CD4-positive, alpha-beta memory T cell (primary cell): ENCODE data around the gene EIF4EBP2. TPM values are rescaled to one million over a fixed set of nuclear protein-coding genes. Genes with fewer than 3 reads are reported as not detected.

Source experiments
- CTCF ChIA-PET: fragments of 350-600 bp; sonication (Branson Sonifier 250); formaldehyde crosslinking; loops from one replicate; lab custom pipeline; 2021; ENCODE audit warnings: inconsistent platforms; ENCODE audit not compliant: partially characterized antibody; lab: Charles Lee
- POLR2A ChIA-PET: fragments of 350-600 bp; sonication (Branson Sonifier 250); formaldehyde crosslinking; loops from one replicate; lab custom pipeline; 2021; ENCODE audit not compliant: partially characterized antibody; lab: Charles Lee
- DNase-seq, 5 donors: peaks; one replicate each; pipeline versions ENCODE4 v3.0.0 to v3.0.0-alpha.2; 2020 to 2022; ENCODE audit warnings: mixed read lengths in 1 of 5
- H3K27ac ChIP-seq: one replicate; pipeline ENCODE4 v1.7.0; 2013; ENCODE audit warnings: low read depth, low read length
- H3K27me3 ChIP-seq: 2 replicates; pipeline ENCODE4 v1.7.0; 2013; ENCODE audit warnings: mild to moderate bottlenecking, low read length, moderate library complexity; ENCODE audit not compliant: insufficient read depth
- H3K36me3 ChIP-seq: 2 replicates; pipeline ENCODE4 v1.7.0; 2013; ENCODE audit warnings: mild to moderate bottlenecking, low read length, moderate library complexity; ENCODE audit not compliant: insufficient read depth
- H3K4me1 ChIP-seq: 2 replicates; pipeline ENCODE4 v1.7.0; 2013; ENCODE audit warnings: mild to moderate bottlenecking, low read length, moderate library complexity; ENCODE audit not compliant: insufficient read depth
- H3K4me3 ChIP-seq, 2 donors: one replicate each; pipeline ENCODE4 v1.7.0; 2013; ENCODE audit warnings: low read length in 2 of 2, mild to moderate bottlenecking in 1 of 2
- H3K9me3 ChIP-seq, 2 donors: one replicate each; pipeline ENCODE4 v1.7.0; 2013; ENCODE audit warnings: low read length in 2 of 2, control low read depth in 1 of 2; ENCODE audit not compliant: control insufficient read depth in 1 of 2
- H3K27ac Mint-ChIP-seq, 7 donors: one replicate each; pipeline ENCODE4 v1.8.0; 2020 to 2021; ENCODE audit warnings: mixed read lengths in 7 of 7, mild to moderate bottlenecking in 6 of 7, inconsistent platforms in 3 of 7, moderate library complexity in 3 of 7
- H3K27me3 Mint-ChIP-seq, 2 donors: one replicate each; pipeline ENCODE4 v1.8.0; 2020 to 2021; ENCODE audit warnings: mixed read lengths in 2 of 2
- H3K36me3 Mint-ChIP-seq, 2 donors: one replicate each; pipeline ENCODE4 v1.8.0; 2020 to 2021; ENCODE audit warnings: mixed read lengths in 2 of 2, inconsistent platforms in 1 of 2, mild to moderate bottlenecking in 1 of 2
- H3K4me1 Mint-ChIP-seq, 4 donors: one replicate each; pipeline ENCODE4 v1.8.0; 2020 to 2021; ENCODE audit warnings: mixed read lengths in 4 of 4, mild to moderate bottlenecking in 1 of 4
- H3K4me3 Mint-ChIP-seq, 8 donors: one replicate each; pipeline ENCODE4 v1.8.0; 2020 to 2021; ENCODE audit warnings: mixed read lengths in 8 of 8, mild to moderate bottlenecking in 7 of 8, moderate library complexity in 6 of 8, inconsistent platforms in 3 of 8
- H3K9me3 Mint-ChIP-seq, 8 donors: one replicate each; pipeline ENCODE4 v1.8.0; 2020 to 2021; ENCODE audit warnings: mixed read lengths in 8 of 8, mild to moderate bottlenecking in 5 of 8, inconsistent platforms in 3 of 8, moderate library complexity in 1 of 8
- intact Hi-C: fragments of 100-400 bp; cut with micrococcal nuclease; formaldehyde crosslinking; loops from one replicate; pipeline ENCODE4 v1.15.1; 2023
- polyA plus RNA-seq, 2 donors: library from polyadenylated mRNA; unstranded; fragments of 300-500 nt; fragmentation: Illumina TruSeq; gene quantifications; one replicate each; pipeline ENCODE4 v1.2.3, GENCODE V29; 2021
- total RNA-seq, 2 experiments: library from RNA; stranded (reverse); gene quantifications; one replicate each; pipeline ENCODE4 v1.2.3, GENCODE V29; 2021

Gene EIF4EBP2
- total and polyA plus RNA-seq, 4 experiments from 2014 or later: 54.5 to 83.9 (median 62.3) TPM

DNA sequence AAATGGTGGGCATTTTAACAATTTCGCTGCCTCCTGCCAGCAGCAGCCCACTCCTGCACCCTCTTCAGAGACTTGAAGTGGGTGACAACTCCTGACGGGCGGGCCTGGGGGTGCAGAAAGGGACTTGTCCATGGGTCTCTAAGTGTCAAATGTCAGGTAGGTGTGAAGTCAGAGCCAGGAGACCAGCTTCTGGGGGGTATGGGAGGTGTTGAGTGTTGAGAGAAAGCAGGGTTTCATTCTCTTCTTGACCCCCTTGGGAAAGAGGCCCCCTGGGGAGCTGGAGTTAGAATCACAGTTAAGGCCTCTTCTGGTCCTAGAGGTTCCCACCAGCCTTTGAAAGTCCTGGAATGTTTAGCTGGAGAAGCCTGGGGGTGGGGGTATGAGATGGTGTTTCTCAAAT is 63.0 kb downstream of the EIF4EBP2 start:
- no peaks in the 10 kb centered on the region for H3K36me3 Mint-ChIP-seq
- no peaks in the 10 kb centered on the region for H3K9me3 Mint-ChIP-seq
- H3K4me3 Mint-ChIP-seq: no peak overlapping the region
- POLR2A ChIA-PET: no interaction called here
- Histone ChIP-seq H3K36me3 (no peaks in the 10 kb centered on the region), H3K4me1 (no peaks in the 10 kb centered on the region), H3K27ac (no peak overlapping the region), H3K27me3 (no peaks in the 10 kb centered on the region), H3K9me3 (no peaks in the 10 kb centered on the region), H3K4me3 (no peak overlapping the region)
- H3K4me1 Mint-ChIP-seq: no peaks in the 10 kb centered on the region
- CTCF ChIA-PET: no interaction called here
- DNase-seq: no peak
- intact Hi-C loops: no loop called here
- H3K27ac Mint-ChIP-seq: no peak overlapping the region
- no peaks in the 10 kb centered on the region for H3K27me3 Mint-ChIP-seq

DNA sequence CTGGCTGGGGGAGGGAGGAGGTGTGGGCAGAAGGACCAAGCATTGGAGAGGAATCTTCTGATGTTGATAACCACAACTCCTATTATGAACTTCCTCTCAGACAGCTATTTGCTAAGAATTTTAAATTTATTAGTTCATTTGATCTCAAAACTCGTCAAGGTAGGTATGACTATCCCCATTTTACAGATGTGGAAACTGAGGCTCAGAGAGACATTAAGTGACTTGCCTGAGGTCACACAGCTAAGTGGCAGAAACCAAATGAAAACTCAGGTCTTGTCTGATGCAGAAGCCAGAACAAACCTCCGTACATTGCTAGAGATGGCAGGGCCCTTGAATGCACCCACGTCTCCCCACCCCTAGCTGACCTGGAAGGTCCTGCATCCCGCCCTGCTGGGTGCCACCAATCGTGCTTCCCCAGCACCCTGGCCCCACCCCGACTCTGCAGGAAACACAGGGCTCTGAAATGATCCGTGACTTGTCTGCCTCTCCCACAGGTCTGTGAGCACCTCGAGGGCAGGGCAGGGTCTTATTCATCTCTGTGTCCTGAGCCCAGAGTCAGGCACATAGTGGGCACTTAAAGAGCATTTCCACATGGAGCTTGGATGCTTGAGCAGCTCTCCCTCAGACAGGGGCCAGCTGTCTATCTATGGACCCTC is 69.0 kb downstream of the EIF4EBP2 start:
- intact Hi-C loops: no loop called here
- CTCF ChIA-PET: interaction anchor here (1.0 kb wide), 1 partner anchor 9 kb away, joined by 3 read pairs; no protein-coding TSS in a partner anchor
- DNase-seq: no peak

DNA sequence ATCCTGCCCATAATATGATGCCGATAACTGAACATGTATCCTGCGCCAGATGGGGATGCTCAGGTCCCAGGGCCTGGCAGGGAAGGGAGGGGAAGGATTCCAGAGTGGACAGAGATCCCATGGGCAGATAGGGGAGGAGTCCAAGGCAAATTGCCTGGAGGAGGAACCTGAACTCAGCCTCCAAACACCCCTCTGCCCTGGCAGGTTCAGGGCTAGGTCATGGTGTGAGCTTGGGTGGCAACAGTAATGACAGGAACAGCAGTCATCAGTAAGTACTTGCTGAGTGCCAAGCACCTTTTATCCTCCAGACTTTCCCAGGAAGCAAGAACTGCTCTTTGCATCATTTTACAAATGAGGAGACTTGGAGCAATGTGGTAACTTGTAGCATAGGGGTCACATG is 70.8 kb downstream of the EIF4EBP2 start:
- intact Hi-C loops: loop anchor here (5.0 kb wide), 1 partner anchor 72 kb away; the partner anchor contains the start of gene EIF4EBP2
- Histone ChIP-seq H3K4me3 (no peak overlapping the region), H3K27me3 (no peaks in the 10 kb centered on the region), H3K9me3 (no peaks in the 10 kb centered on the region), H3K27ac (no peak overlapping the region), H3K36me3 (no peaks in the 10 kb centered on the region), H3K4me1 (peaks cover 37% of the 10 kb centered on the region)
- Mint-ChIP-seq H3K27ac (peak overlapping the region in 1 of 7 donors; percentile 52), H3K9me3 (no peaks in the 10 kb centered on the region), H3K4me1 (peaks cover 16 to 41% (median 29%) of the 10 kb centered on the region in 4 donors), H3K27me3 (peaks cover 0 to 2% of the 10 kb centered on the region in 2 donors), H3K4me3 (peak overlapping the region in 1 of 8 donors; percentile 3), H3K36me3 (no peaks in the 10 kb centered on the region)
- no peak for DNase-seq
- ChIA-PET CTCF (interaction anchor here (1.3 kb wide), 1 partner anchor 14 kb away, joined by 3 read pairs; no protein-coding TSS in a partner anchor), POLR2A (no interaction called here)

More for the DNA sequence above, 69.0 kb downstream of the EIF4EBP2 start:
- no peaks in the 10 kb centered on the region for H3K36me3 Mint-ChIP-seq
- Histone ChIP-seq H3K27ac (no peak overlapping the region), H3K27me3 (no peaks in the 10 kb centered on the region), H3K36me3 (no peaks in the 10 kb centered on the region), H3K4me3 (no peak overlapping the region), H3K9me3 (no peaks in the 10 kb centered on the region), H3K4me1 (peaks cover 21% of the 10 kb centered on the region)
- POLR2A ChIA-PET: no interaction called here
- no peak overlapping the region for H3K4me3 Mint-ChIP-seq
- no peaks in the 10 kb centered on the region for H3K9me3 Mint-ChIP-seq
- peaks cover 0 to 2% of the 10 kb centered on the region in 2 donors for H3K27me3 Mint-ChIP-seq
- peaks cover 14 to 30% (median 22%) of the 10 kb centered on the region in 4 donors for H3K4me1 Mint-ChIP-seq
- no peak overlapping the region for H3K27ac Mint-ChIP-seq

DNA sequence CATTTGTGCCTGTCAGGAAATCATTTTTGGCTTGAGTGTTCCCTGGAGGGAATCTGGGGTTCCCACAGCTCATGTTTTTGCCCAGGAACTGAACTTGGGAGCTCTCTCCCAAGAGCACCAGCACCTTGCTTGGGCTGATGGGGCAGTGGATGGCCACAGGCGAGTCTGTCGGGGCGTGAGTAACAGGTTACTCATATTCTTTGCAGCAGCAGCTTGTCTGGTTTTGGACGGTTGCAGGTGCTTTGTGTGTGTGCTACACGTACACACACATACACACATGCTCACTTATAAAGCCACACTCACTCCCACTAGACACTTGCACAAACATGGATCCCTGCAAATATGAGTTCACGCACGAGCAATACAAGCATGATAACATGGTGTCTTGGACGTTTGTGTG is 71.7 kb downstream of the EIF4EBP2 start:
- H3K9me3 ChIP-seq: no peaks in the 10 kb centered on the region
- ChIA-PET CTCF (interaction anchor here (1.2 to 1.4 kb wide), 3 partner anchors 15 to 111 kb away, joined by 3 read pairs; no protein-coding TSS in a partner anchor), POLR2A (no interaction called here)
- H3K36me3 ChIP-seq: no peaks in the 10 kb centered on the region
- peaks cover 1 to 2% of the 10 kb centered on the region in 2 donors for H3K27me3 Mint-ChIP-seq
- H3K27ac ChIP-seq: no peak overlapping the region
- no peaks in the 10 kb centered on the region for H3K27me3 ChIP-seq
- peaks cover 46% of the 10 kb centered on the region for H3K4me1 ChIP-seq
- intact Hi-C loops: loop anchor here (2.0 to 5.0 kb wide), 2 partner anchors 73 to 243 kb away; partner anchors contain the start of genes EIF4EBP2 and PPA1
- H3K36me3 Mint-ChIP-seq: no peaks in the 10 kb centered on the region
- peaks cover 25 to 50% (median 38%) of the 10 kb centered on the region in 4 donors for H3K4me1 Mint-ChIP-seq
- no peaks in the 10 kb centered on the region for H3K9me3 Mint-ChIP-seq
- H3K4me3 Mint-ChIP-seq: no peak overlapping the region
- no peak overlapping the region for H3K4me3 ChIP-seq
- H3K27ac Mint-ChIP-seq: peak overlapping the region in 1 of 7 donors; percentile 52
- no peak for DNase-seq

DNA sequence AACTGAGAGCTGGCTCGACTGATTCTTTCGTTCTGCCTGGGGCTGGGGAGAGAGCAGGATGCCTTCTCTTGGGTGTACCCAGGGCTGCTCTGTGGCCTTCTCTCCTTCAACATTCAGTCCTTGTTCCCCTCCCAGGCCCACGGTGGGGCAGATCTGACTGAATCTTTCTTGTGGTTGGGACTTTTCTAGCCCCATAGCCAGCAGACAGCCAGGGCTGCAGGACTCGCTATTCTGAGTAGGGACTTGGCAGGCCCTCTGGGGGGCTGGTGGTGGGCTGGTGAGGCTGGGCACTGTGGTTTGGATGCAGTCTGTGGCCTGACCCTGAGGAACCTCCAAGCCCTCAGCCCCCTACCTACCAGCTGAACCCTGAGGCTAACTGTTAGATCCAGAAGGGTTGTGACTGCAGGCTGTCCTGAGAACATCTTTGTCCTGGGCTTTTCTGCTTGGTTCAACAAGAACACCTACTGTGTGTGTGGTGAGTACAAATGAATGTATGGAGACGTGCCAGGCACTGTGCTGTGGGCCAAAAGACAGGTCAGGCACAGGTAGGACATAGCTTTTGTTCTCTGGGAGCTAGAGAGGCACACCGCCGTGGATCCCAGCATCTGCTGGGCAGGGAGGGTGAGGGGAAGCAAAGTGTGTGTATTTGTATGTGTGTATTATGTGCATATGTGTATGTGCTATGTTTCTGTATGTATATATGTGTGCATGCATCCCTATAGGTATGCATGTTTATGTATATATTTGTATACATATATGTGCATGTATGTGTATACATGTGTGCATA is 72.5 kb downstream of the EIF4EBP2 start:
- Mint-ChIP-seq H3K4me3 (peak overlapping the region in 4 of 8 donors; percentile 43 to 85 (median 66)), H3K27ac (peak overlapping the region in 5 of 7 donors; percentile 25 to 95 (median 62)), H3K9me3 (no peaks in the 10 kb centered on the region), H3K27me3 (peaks cover 1 to 2% of the 10 kb centered on the region in 2 donors), H3K36me3 (no peaks in the 10 kb centered on the region), H3K4me1 (peaks cover 27 to 53% (median 43%) of the 10 kb centered on the region in 4 donors)
- Histone ChIP-seq H3K9me3 (no peaks in the 10 kb centered on the region), H3K4me3 (no peak overlapping the region), H3K36me3 (no peaks in the 10 kb centered on the region), H3K27ac (no peak overlapping the region), H3K27me3 (no peaks in the 10 kb centered on the region), H3K4me1 (peaks cover 50% of the 10 kb centered on the region)
- ChIA-PET POLR2A (interaction anchor here (1.0 to 2.7 kb wide), 5 partner anchors 18 to 95 kb away, joined by 3 to 11 read pairs (median 3); partner anchors contain the start of gene EIF4EBP2), CTCF (interaction anchor here (0.8 to 1.4 kb wide), 4 partner anchors 14 to 112 kb away, joined by 3 to 7 read pairs (median 4); no protein-coding TSS in a partner anchor)
- intact Hi-C loops: loop anchor here (1.0 to 5.0 kb wide), 3 partner anchors 15 to 244 kb away; partner anchors contain the start of genes EIF4EBP2 and PPA1
- no peak for DNase-seq

DNA sequence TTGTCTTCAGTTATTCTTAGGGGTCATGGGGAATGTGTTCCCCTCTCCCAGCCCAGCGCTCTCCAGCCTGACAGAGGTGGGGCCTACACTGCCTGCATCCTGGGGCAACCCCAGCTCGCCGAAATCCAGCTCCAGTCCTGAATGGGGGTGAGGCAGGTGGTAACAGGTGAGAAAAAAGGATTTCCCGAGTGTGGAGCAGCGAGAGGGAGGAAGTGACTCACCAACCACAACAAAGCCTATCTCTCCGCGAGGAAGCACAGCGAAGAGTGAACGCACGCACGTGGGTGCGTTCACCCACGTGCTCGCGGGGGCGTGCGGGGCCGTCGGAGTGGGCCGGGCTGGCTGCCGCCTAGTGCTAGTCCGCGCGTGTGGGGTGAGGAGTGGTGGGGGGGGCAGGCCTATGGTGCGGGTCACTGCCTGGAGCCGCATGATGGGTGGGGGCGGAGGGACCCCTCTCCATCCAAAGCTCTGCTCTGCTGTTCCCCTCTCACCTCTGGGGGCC is 73.8 kb downstream of the EIF4EBP2 start:
- intact Hi-C loops: loop anchor here (1.0 to 5.0 kb wide), 3 partner anchors 16 to 245 kb away; partner anchors contain the start of genes EIF4EBP2 and PPA1
- Histone ChIP-seq H3K27me3 (no peaks in the 10 kb centered on the region), H3K9me3 (no peaks in the 10 kb centered on the region), H3K27ac (no peak overlapping the region), H3K36me3 (no peaks in the 10 kb centered on the region), H3K4me3 (peak overlapping the region in 1 of 2 donors; percentile 33), H3K4me1 (peaks cover 50% of the 10 kb centered on the region)
- DNase-seq: peak; percentile 78 to 94 (median 80)
- Mint-ChIP-seq H3K9me3 (no peaks in the 10 kb centered on the region), H3K36me3 (no peaks in the 10 kb centered on the region), H3K27me3 (peaks cover 1 to 2% of the 10 kb centered on the region in 2 donors), H3K4me1 (peaks cover 27 to 58% (median 45%) of the 10 kb centered on the region in 4 donors), H3K4me3 (peak overlapping the region; percentile 79 to 92 (median 80)), H3K27ac (peak overlapping the region; percentile 68 to 95 (median 89))
- ChIA-PET CTCF (interaction anchor here (0.8 to 1.2 kb wide), 3 partner anchors 16 to 17 kb away, joined by 3 to 7 read pairs (median 4); no protein-coding TSS in a partner anchor), POLR2A (interaction anchor here (1.0 to 2.7 kb wide), 7 partner anchors 17 to 339 kb away, joined by 3 to 11 read pairs (median 3); partner anchors contain the start of genes EIF4EBP2 and PPA1)
